Tibial artery (tissue), 4 donors: ENCODE results near the gene SHH.

Experiments used
- DNase-seq, 2 donors: peaks; one replicate each; pipeline ENCODE4 v3.0.0-alpha.2; 2019
- H3K27ac ChIP-seq, 2 donors: fragments of 200-600 bp; sonication (generic) in 1 of 2; 1 replicate in 1 of 2; 2 replicates in 1 of 2; pipeline ENCODE4 v1.5.1; 2018 to 2019; ENCODE audit warnings: mild to moderate bottlenecking in 1 of 2
- H3K27me3 ChIP-seq, 2 donors: fragments of 200-600 bp; sonication (generic) in 1 of 2; one replicate each; pipeline versions ENCODE4 v1.5.1 to v1.6.0; 2016 to 2019
- H3K36me3 ChIP-seq, 3 donors: fragments of 200-600 bp; sonication (generic) in 2 of 3; one replicate each; pipeline ENCODE4 v1.5.1; 2016 to 2019; ENCODE audit warnings: mild to moderate bottlenecking in 2 of 3
- H3K4me1 ChIP-seq, 4 donors: fragments of 200-600 bp; sonication (generic) in 2 of 4; 1 replicate in 3 of 4; 2 replicates in 1 of 4; pipeline ENCODE4 v1.5.1; 2016 to 2019
- H3K4me3 ChIP-seq, 2 donors: fragments of 200-600 bp; sonication (generic) in 1 of 2; 1 replicate in 1 of 2; 2 replicates in 1 of 2; pipeline ENCODE4 v1.5.1; 2018 to 2019; ENCODE audit warnings: mild to moderate bottlenecking in 2 of 2
- H3K9me3 ChIP-seq, 3 donors: fragments of 200-600 bp; sonication (generic) in 1 of 3; one replicate each; pipeline ENCODE4 v1.5.1; 2016 to 2019
- intact Hi-C: fragments of 100-400 bp; cut with DNase I; formaldehyde crosslinking; loops from one replicate; pipeline ENCODE4 v1.15.0; 2023; ENCODE audit warnings: low total_unique reads
- TF ChIP-seq, protein P1 (sequence below), 2 experiments: fragments of 200-600 bp in 1 of 2; fragments of 450-650 bp in 1 of 2; IDR thresholded peaks; one replicate each; pipeline ENCODE4 v1.5.1; 2017 to 2019; ENCODE audit warnings: antibody characterized with exemption in 2 of 2, mild to moderate bottlenecking in 1 of 2, moderate library complexity in 1 of 2

Gene SHH

DNA sequence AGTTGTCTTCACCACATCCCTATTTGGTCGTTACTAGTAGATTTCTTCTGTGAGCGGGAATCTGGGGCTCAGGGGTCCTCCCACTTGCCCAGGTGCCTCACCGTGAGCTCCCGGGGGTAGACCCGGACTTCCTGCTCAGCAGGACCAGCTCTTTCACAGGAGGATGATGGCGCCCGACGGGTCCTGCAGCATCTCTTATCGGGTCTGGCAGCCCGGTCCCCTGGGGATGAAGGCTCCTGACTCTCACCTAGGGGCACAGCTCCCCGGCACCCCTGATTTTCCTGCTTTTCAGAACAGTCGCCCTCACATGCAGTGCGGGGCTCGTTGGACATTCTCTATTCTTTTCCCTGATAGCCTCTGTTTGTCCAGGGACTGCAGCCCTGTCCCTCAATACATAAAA lies 33.0 kb upstream of the SHH start:
- TF ChIP-seq, protein P1, sequence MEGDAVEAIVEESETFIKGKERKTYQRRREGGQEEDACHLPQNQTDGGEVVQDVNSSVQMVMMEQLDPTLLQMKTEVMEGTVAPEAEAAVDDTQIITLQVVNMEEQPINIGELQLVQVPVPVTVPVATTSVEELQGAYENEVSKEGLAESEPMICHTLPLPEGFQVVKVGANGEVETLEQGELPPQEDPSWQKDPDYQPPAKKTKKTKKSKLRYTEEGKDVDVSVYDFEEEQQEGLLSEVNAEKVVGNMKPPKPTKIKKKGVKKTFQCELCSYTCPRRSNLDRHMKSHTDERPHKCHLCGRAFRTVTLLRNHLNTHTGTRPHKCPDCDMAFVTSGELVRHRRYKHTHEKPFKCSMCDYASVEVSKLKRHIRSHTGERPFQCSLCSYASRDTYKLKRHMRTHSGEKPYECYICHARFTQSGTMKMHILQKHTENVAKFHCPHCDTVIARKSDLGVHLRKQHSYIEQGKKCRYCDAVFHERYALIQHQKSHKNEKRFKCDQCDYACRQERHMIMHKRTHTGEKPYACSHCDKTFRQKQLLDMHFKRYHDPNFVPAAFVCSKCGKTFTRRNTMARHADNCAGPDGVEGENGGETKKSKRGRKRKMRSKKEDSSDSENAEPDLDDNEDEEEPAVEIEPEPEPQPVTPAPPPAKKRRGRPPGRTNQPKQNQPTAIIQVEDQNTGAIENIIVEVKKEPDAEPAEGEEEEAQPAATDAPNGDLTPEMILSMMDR (IDR thresholded peaks at IDR 0.05), result no peak
- H3K4me1 ChIP-seq, result no peaks in the 10 kb centered on the region
- no peak overlapping the region for H3K4me3 ChIP-seq
- H3K9me3 ChIP-seq, result no peaks in the 10 kb centered on the region
- H3K27ac ChIP-seq, result no peak overlapping the region
- peaks cover 0 to 28% of the 10 kb centered on the region in 2 donors for H3K27me3 ChIP-seq
- H3K36me3 ChIP-seq, result no peaks in the 10 kb centered on the region
- intact Hi-C loops, result no loop called here
- no peak for DNase-seq

GRCh38 chr7:155844526-155844925 lies 32.3 kb upstream of the SHH start:
- TF ChIP-seq, protein P1 (IDR thresholded peaks at IDR 0.05), result no peak
- H3K36me3 ChIP-seq, result no peaks in the 10 kb centered on the region
- H3K4me1 ChIP-seq, result no peaks in the 10 kb centered on the region
- DNase-seq, result no peak
- H3K27ac ChIP-seq, result no peak overlapping the region
- intact Hi-C loops, result no loop called here
- H3K4me3 ChIP-seq, result no peak overlapping the region
- H3K27me3 ChIP-seq, result peaks cover 0 to 27% of the 10 kb centered on the region in 2 donors
- H3K9me3 ChIP-seq, result no peaks in the 10 kb centered on the region

DNA sequence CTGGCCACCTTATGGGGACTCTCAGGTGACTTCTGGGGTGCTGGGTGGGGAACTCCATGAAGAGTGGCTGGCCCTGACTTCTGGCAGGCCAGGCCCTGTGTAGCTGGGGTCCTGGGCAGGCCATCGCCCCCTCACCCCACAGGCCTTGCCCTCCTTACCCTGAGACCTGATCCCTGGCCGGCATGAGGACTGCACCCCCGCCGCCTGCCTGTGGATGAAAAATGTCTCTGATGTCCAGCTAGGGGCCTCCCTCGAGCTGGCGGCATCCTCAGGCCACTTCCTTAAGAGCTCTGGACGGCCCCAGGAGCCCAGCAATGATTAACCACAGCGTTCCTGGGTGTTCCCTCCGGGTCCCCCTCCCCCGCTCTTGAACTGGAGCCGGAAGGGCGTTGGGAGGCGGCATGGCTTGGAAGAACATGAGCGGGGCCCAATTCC lies 31.8 kb upstream of the SHH start:
- TF ChIP-seq, protein P1 (IDR thresholded peaks at IDR 0.05), result no peak
- Histone ChIP-seq H3K4me1 (no peaks in the 10 kb centered on the region), H3K9me3 (no peaks in the 10 kb centered on the region), H3K27me3 (peaks cover 0 to 22% of the 10 kb centered on the region in 2 donors), H3K36me3 (no peaks in the 10 kb centered on the region), H3K4me3 (no peak overlapping the region), H3K27ac (no peak overlapping the region)
- intact Hi-C loops, result no loop called here
- no peak for DNase-seq

- DNase-seq, result no peak
- intact Hi-C loops, result no loop called here
These were observed 31.3 kb upstream of the SHH start for GRCh38 chr7:155843426-155844018.

DNA sequence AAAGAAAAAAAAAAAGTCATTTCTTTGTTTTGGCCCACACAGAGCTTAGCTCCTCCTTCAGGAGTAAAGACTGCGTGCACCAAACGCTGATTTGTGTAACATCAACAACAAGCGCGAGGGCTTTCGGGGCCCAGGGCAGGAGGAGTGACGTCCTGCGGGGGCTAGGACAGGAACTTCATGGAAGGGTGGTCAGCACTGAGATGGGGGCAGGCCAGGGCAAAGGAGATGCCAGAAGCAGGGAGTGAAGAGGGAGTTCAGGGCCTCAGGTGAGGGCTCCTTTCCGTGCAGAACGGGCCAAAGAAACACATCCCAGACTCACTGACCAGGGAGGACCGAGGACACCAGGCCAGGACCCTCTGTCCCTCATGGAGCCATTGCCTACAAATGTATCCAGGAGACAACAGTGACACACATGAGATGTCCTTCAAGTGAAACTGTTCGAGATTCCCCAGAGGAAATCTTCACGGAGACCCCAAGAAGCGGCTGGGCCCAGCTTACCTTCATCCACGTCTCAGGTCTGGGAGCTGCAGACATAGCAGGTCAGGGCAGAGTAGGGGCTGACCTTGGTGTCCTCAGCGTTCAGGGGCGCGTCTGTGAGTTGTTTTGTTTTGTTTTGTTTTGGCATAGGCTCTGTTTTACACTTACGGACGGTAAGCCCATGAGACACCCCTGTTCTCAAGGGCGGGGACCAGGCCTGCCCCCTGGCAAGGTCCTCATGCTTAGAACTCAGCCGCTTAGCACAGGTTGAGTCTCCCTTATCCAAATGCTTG lies 30.4 kb upstream of the SHH start:
- TF ChIP-seq, protein P1 (IDR thresholded peaks at IDR 0.05), result no peak
- intact Hi-C loops, result no loop called here
- Histone ChIP-seq H3K9me3 (no peaks in the 10 kb centered on the region), H3K27ac (no peak overlapping the region), H3K36me3 (no peaks in the 10 kb centered on the region), H3K4me3 (no peak overlapping the region), H3K4me1 (no peaks in the 10 kb centered on the region), H3K27me3 (peaks cover 0 to 17% of the 10 kb centered on the region in 2 donors)
- peak in 1 of 2 donors; percentile 23 for DNase-seq

More at GRCh38 chr7:155843426-155844018, 31.3 kb upstream of the SHH start:
- Histone ChIP-seq H3K4me3 (no peak overlapping the region), H3K27me3 (peaks cover 0 to 17% of the 10 kb centered on the region in 2 donors), H3K36me3 (no peaks in the 10 kb centered on the region), H3K27ac (no peak overlapping the region), H3K4me1 (no peaks in the 10 kb centered on the region), H3K9me3 (no peaks in the 10 kb centered on the region)
- TF ChIP-seq, protein P1 (IDR thresholded peaks at IDR 0.05), result no peak
